Tibial artery (tissue), 4 donors: ENCODE results near the gene ARHGAP32.

Experiments used
- DNase-seq, 2 donors: peaks; one replicate each; pipeline ENCODE4 v3.0.0-alpha.2; 2019
- H3K27ac ChIP-seq, 2 donors: fragments of 200-600 bp; sonication (generic) in 1 of 2; 1 replicate in 1 of 2; 2 replicates in 1 of 2; pipeline ENCODE4 v1.5.1; 2018 to 2019; ENCODE audit warnings: mild to moderate bottlenecking in 1 of 2
- H3K27me3 ChIP-seq, 2 donors: fragments of 200-600 bp; sonication (generic) in 1 of 2; one replicate each; pipeline versions ENCODE4 v1.5.1 to v1.6.0; 2016 to 2019
- H3K36me3 ChIP-seq, 3 donors: fragments of 200-600 bp; sonication (generic) in 2 of 3; one replicate each; pipeline ENCODE4 v1.5.1; 2016 to 2019; ENCODE audit warnings: mild to moderate bottlenecking in 2 of 3
- H3K4me1 ChIP-seq, 4 donors: fragments of 200-600 bp; sonication (generic) in 2 of 4; 1 replicate in 3 of 4; 2 replicates in 1 of 4; pipeline ENCODE4 v1.5.1; 2016 to 2019
- H3K4me3 ChIP-seq, 2 donors: fragments of 200-600 bp; sonication (generic) in 1 of 2; 1 replicate in 1 of 2; 2 replicates in 1 of 2; pipeline ENCODE4 v1.5.1; 2018 to 2019; ENCODE audit warnings: mild to moderate bottlenecking in 2 of 2
- H3K9me3 ChIP-seq, 3 donors: fragments of 200-600 bp; sonication (generic) in 1 of 3; one replicate each; pipeline ENCODE4 v1.5.1; 2016 to 2019
- CTCF ChIP-seq, 2 experiments: fragments of 200-600 bp in 1 of 2; fragments of 450-650 bp in 1 of 2; IDR thresholded peaks; one replicate each; pipeline ENCODE4 v1.5.1; 2017 to 2019; ENCODE audit warnings: antibody characterized with exemption in 2 of 2, mild to moderate bottlenecking in 1 of 2, moderate library complexity in 1 of 2
- intact Hi-C: fragments of 100-400 bp; cut with DNase I; formaldehyde crosslinking; loops from one replicate; pipeline ENCODE4 v1.15.0; 2023; ENCODE audit warnings: low total_unique reads

ARHGAP32 gene

GRCh38 chr11:129204150-129204838 lies 12.2 kb upstream of the ARHGAP32 start:
- H3K27ac ChIP-seq = no peak overlapping the region
- intact Hi-C loops = no loop called here
- no peak for TF ChIP-seq CTCF (IDR thresholded peaks at IDR 0.05)

GRCh38 chr11:129202646-129203045 lies 10.5 kb upstream of the ARHGAP32 start:
- no peaks in the 10 kb centered on the region for H3K27me3 ChIP-seq
- intact Hi-C loops = no loop called here
- TF ChIP-seq CTCF (IDR thresholded peaks at IDR 0.05) = no peak
- H3K27ac ChIP-seq = no peak overlapping the region
- no peaks in the 10 kb centered on the region for H3K4me1 ChIP-seq
- no peak overlapping the region for H3K4me3 ChIP-seq
- peaks cover 0 to 6% (median 0%) of the 10 kb centered on the region in 3 donors for H3K9me3 ChIP-seq
- no peak for DNase-seq
- H3K36me3 ChIP-seq = no peaks in the 10 kb centered on the region

More at GRCh38 chr11:129204150-129204838, 12.2 kb upstream of the ARHGAP32 start:
- peaks cover 0 to 8% (median 2%) of the 10 kb centered on the region in 4 donors for H3K4me1 ChIP-seq
- H3K9me3 ChIP-seq = peaks cover 0 to 3% (median 0%) of the 10 kb centered on the region in 3 donors
- no peak overlapping the region for H3K4me3 ChIP-seq
- DNase-seq = no peak
- H3K27me3 ChIP-seq = no peaks in the 10 kb centered on the region
- no peaks in the 10 kb centered on the region for H3K36me3 ChIP-seq

GRCh38 chr11:129195682-129196081 lies 3.6 kb upstream of the ARHGAP32 start:
- Histone ChIP-seq H3K27ac (no peak overlapping the region), H3K4me1 (peaks cover 0 to under 1% (median 0%) of the 10 kb centered on the region in 4 donors), H3K27me3 (no peaks in the 10 kb centered on the region), H3K36me3 (no peaks in the 10 kb centered on the region), H3K4me3 (no peak overlapping the region), H3K9me3 (peaks cover 0 to 6% (median 0%) of the 10 kb centered on the region in 3 donors)
- TF ChIP-seq CTCF (IDR thresholded peaks at IDR 0.05) = no peak
- DNase-seq = no peak
- intact Hi-C loops = no loop called here

GRCh38 chr11:129191649-129192048 lies 476 bp downstream of the ARHGAP32 start:
- H3K27me3 ChIP-seq = no peaks in the 10 kb centered on the region
- peaks cover 0 to 7% (median 0%) of the 10 kb centered on the region in 4 donors for H3K4me1 ChIP-seq
- H3K36me3 ChIP-seq = no peaks in the 10 kb centered on the region
- H3K27ac ChIP-seq = no peak overlapping the region
- DNase-seq = no peak
- intact Hi-C loops = no loop called here
- H3K9me3 ChIP-seq = no peaks in the 10 kb centered on the region
- no peak for TF ChIP-seq CTCF (IDR thresholded peaks at IDR 0.05)
- H3K4me3 ChIP-seq = no peak overlapping the region

- Histone ChIP-seq H3K9me3 (no peaks in the 10 kb centered on the region), H3K27ac (no peak overlapping the region), H3K4me3 (no peak overlapping the region), H3K36me3 (no peaks in the 10 kb centered on the region), H3K27me3 (no peaks in the 10 kb centered on the region), H3K4me1 (peaks cover 0 to 7% (median 0%) of the 10 kb centered on the region in 4 donors)
- no peak for TF ChIP-seq CTCF (IDR thresholded peaks at IDR 0.05)
- DNase-seq = no peak
- intact Hi-C loops = no loop called here
Measured at GRCh38 chr11:129190087-129190486, 2.0 kb downstream of the ARHGAP32 start.
